RWPE1 (cell line): ENCODE data around the gene APRT.
"Not testable (repeated sequence)": the region's sequence is repeated elsewhere in the genome, so short reads cannot be mapped to it uniquely, and the experiment has no call there.

ENCODE experiments used
- CTCF ChIA-PET: fragments of 350-600 bp; sonication (Branson Sonifier 250); formaldehyde crosslinking; extraction: SDS; loops from one replicate; lab custom pipeline; 2021; lab: Yijun Ruan, JAX
- POLR2A ChIA-PET: fragments of 400-600 bp; formaldehyde crosslinking; extraction: SDS; loops from one replicate; lab custom pipeline; 2020; ENCODE audit warnings: antibody characterized with exemption; ENCODE audit not compliant: low non-redundant PET; lab: Yijun Ruan, JAX
- DNase-seq: peaks from one replicate; pipeline ENCODE4 v3.0.0; 2012; ENCODE audit warnings: low spot score
- H3K27ac ChIP-seq: fragments of 450-650 bp; 2 replicates; pipeline ENCODE4 v1.5.1; 2017
- CTCF ChIP-seq: fragments of 450-650 bp; conservative IDR thresholded peaks from 2 replicates; pipeline ENCODE4 v1.5.1; 2017; ENCODE audit warnings: low read depth, mild to moderate bottlenecking

APRT gene

GRCh38 chr16:88790312-88791211 is 21.2 kb downstream of the APRT start:
- DNase-seq = no peak
- CTCF ChIA-PET = interaction anchor here (0.9 kb wide), 1 partner anchor 53 kb away, joined by 5 read pairs; no protein-coding TSS in a partner anchor
- POLR2A ChIA-PET = no interaction called here
- no peak overlapping the region for H3K27ac ChIP-seq
- no peak for TF ChIP-seq CTCF

- DNase-seq = no peak
- no peak overlapping the region for H3K27ac ChIP-seq
- ChIA-PET CTCF (interaction anchor here (0.9 kb wide), 1 partner anchor 52 kb away, joined by 5 read pairs; no protein-coding TSS in a partner anchor), POLR2A (no interaction called here)
- TF ChIP-seq CTCF = no peak
Measured at GRCh38 chr16:88789594-88789993, 22.1 kb downstream of the APRT start.

GRCh38 chr16:88788749-88789148 is 23.0 kb downstream of the APRT start:
- DNase-seq, H3K27ac ChIP-seq, POLR2A ChIA-PET: not testable (repeated sequence)
- CTCF ChIA-PET = interaction anchor here (7.5 kb wide), 1 partner anchor 50 kb away, joined by 55 read pairs; no protein-coding TSS in a partner anchor

- CTCF ChIA-PET = interaction anchor here (0.8 to 7.5 kb wide), 3 partner anchors 17 to 49 kb away, joined by 3 to 55 read pairs (median 3); no protein-coding TSS in a partner anchor
- TF ChIP-seq CTCF = no peak
- H3K27ac ChIP-seq = 0 out of 2 replicates have a peak overlapping the region, but pooled peaks have one; percentile 13
- POLR2A ChIA-PET = no interaction called here
- no peak for DNase-seq
Measured at GRCh38 chr16:88787579-88788314, 24.0 kb downstream of the APRT start.

GRCh38 chr16:88785106-88785924 is 26.4 kb downstream of the APRT start, which contains the start of gene PIEZO1:
Gene PIEZO1, minus strand, starts transcription at chr16:88785220. Its CDS starts 256 bp downstream, at chr16:88784964.
- ChIA-PET POLR2A (no interaction called here), CTCF (interaction anchor here (0.6 to 7.5 kb wide), 6 partner anchors 11 to 69 kb away, joined by 3 to 55 read pairs (median 3); no protein-coding TSS in a partner anchor)
- TF ChIP-seq CTCF = peak; percentile 88
- peak within 1 kb of the TSS; percentile 96 for H3K27ac ChIP-seq
- DNase-seq = peak; percentile 74

GRCh38 chr16:88784856-88785105 is 26.9 kb downstream of the APRT start:
- ChIA-PET CTCF (interaction anchor here (0.6 to 7.5 kb wide), 7 partner anchors 11 to 53 kb away, joined by 3 to 55 read pairs (median 3); no protein-coding TSS in a partner anchor), POLR2A (no interaction called here)
- no peak for DNase-seq
- no peak for TF ChIP-seq CTCF
- peak overlapping the region; percentile 96 for H3K27ac ChIP-seq
